CD1c-positive myeloid dendritic cell (primary cell): ENCODE data around the gene DES.

Experiments used
- DNase-seq: peaks from one replicate; pipeline ENCODE4 v3.0.0-alpha.2; 2016; ENCODE audit errors: extremely low spot score

Gene DES

DNA sequence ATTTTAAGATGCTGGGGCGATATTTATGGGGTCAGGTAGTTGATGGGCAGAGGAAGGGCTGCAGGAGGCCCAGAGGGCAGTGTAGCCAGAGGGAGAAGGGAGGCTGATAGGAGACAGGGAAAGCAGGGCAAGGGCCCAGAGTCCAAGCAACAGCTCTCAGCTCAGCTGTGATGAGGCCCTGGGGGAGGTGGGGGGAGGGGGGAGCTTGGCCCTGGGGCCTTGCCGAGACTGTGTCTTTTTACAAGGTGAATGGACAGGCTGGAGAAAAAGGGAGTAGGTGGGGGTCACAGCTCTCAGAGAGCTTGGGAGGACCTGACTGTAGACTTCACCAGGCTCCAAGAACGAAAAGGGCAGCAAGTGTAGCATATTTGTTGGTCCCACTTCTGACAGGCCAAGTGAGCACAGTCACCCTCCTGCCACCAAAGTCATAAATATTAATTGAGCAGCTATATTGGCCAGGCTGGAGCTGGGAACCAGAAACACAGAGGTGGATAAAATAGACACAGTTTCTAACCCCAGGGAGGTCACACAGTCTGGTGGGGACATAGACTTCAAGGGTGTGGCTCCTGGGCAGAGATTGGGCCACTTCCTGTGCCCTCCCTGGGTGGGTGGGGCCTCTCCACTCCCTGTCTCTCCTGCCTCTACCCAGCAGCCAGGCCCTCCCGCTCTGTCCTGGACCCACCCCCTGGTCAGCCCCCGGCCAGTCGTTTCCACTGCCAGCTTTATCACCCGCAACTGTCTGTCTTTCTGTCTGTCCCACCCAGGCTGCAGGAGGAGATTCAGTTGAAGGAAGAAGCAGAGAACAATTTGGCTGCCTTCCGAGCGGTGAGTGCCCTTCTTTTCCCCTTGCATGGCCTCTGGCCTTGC lies 1.4 kb downstream of the DES start:
- DNase-seq = no peak

DNA sequence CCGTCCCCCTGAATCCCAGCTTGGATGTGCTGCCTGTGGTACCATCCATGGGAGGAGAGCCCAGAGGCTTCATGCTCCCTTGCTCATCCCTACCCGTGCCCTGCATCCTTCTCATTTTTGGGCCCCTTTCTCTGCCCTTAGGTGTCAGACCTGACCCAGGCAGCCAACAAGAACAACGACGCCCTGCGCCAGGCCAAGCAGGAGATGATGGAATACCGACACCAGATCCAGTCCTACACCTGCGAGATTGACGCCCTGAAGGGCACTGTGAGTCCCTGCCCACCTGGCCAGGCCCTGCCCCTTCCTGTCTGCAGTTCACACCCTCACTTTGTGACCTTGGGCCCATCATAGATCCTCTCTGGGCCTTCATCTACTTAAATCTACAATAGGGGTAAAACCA lies 2.5 kb downstream of the DES start:
- DNase-seq = no peak

DNA sequence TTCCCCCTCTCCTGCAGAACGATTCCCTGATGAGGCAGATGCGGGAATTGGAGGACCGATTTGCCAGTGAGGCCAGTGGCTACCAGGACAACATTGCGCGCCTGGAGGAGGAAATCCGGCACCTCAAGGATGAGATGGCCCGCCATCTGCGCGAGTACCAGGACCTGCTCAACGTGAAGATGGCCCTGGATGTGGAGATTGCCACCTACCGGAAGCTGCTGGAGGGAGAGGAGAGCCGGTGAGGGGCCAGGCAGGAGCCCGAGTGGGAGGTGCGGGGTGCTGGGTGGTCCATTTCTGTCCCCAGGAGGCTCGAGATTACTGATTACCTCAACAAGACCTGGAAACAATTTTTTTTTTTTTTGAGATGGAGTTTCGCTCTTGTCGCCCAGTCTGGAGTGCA lies 3.1 kb downstream of the DES start:
- no peak for DNase-seq

DNA sequence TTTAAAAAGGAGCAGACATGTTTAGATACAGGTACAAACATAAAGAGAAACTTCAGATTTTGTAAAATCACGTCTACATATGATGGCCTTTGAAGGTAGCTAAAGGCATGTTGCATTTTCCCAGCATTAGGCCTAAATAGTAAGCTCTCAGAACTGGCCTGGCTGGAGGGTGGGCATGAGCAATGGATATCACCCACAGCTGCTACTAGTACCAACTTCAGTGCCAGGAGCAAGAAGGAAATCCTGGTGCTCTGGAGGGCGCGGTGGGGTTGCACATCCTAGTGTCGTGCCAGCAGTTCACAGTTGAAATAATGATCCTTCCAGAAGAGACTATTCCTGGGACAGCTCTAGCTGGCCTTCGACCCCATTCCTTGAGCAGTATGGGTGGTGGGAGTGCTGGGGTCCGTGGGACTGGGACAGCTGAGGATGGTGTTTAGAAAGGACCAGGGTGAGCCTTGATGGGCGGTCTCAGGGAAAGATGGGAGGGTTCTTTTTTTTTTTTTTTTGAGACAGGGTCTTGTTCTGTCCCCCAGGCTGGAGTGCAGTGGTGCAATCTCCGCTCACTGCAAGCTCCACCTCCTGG lies 4.9 kb downstream of the DES start:
- no peak for DNase-seq

DNA sequence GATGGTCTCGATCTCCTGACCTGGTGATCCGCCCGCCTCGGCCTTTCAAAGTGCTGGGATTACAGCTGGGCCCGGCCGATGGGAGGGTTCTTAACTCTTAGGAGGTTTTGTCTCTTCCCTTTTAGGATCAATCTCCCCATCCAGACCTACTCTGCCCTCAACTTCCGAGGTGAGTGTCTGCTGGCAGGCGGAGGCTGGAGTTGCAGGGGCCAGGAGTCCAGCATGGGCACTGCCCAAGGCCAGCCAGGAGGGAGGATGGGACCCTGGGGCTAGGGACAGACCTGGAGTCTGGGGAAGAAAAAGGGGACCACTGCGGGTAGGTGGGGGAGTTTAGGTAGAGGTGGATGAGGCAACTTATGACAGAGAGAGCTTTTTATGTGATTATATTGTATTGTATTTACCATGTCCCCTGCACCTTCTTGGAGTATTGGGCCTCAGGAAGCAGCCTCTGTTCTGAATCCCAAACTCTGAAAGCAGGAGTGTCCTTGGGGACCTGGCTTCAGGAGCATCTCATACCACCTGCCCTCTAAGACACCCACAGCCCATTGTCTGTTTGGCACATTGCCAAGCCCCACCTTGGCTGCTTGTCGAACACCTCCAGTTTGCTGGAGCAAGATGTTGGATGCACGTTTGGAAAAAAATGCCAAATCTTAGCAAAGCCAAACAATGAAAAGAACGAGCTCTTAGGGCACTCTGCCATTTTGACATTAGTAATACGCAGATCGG lies 5.6 kb downstream of the DES start:
- no peak for DNase-seq

DNA sequence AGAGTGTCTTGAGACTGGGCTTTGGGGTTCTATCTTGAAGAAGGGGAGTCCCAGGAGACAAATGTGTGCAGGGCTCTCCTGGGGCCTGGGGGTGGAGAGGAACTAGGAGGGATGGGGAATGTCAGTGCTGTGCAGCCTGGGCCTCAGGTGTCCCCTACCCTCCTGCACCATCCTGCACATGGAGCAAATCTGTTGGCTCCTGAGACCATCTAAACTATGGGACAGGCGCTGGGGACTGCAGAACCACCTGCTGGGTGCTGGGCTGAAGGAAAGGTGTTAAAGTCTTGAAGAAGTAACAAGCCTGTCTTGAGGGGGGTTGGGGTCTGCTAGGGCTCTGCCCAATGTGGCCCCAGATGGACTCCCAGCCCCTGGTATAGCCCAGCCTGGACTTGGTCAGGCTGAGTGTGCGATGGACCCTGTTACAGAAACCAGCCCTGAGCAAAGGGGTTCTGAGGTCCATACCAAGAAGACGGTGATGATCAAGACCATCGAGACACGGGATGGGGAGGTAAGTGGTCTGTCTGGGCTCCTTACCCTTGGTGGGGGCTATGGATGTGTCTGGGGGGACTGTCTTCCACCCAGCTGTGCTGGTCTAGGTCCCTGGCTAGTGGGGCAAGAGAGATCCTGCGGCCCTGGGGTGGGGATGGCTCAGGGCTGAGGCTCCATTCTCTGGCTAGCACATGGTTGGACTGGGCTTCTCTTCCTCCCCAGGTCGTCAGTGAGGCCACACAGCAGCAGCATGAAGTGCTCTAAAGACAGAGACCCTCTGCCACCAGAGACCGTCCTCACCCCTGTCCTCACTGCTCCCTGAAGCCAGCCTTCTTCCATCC lies 7.3 kb downstream of the DES start:
- DNase-seq = no peak

DNA sequence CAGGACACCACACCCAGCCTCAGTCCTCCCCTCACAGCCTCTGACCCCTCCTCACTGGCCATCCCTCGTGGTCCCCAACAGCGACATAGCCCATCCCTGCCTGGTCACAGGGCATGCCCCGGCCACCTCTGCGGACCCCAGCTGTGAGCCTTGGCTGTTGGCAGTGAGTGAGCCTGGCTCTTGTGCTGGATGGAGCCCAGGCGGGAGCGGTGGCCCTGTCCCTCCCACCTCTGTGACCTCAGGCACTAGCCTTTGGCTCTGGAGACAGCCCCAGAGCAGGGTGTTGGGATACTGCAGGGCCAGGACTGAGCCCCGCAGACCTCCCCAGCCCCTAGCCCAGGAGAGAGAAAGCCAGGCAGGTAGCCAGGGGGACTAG lies 7.9 kb downstream of the DES start:
- DNase-seq = no peak

DNA sequence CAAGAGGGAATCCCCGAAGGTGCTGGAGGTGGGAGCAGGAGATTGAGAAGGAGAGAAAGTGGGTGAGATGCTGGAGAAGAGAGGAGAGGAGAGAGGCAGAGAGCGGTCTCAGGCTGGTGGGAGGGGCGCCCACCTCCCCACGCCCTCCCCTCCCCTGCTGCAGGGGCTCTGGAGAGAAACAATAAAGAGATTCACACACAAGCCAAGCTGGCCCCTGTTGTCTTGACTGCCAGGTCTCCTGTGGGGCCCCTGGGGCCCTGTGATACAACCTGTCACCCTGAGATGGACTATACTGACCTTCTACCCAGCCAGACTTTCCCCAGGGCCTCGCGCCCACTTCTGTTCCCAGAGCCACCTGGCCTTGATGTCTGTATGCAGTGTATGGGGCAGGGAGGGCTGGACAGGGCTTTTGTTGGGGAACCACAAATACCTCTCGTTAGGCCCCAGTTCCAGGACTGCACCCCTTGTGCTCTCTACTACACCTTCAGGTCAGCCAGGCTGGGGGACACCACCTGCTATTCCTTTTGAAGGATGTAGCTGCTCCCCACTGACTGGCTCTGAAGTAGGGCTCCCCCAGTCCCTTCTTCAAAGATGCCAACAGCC lies 8.5 kb downstream of the DES start:
- DNase-seq = no peak

DNA sequence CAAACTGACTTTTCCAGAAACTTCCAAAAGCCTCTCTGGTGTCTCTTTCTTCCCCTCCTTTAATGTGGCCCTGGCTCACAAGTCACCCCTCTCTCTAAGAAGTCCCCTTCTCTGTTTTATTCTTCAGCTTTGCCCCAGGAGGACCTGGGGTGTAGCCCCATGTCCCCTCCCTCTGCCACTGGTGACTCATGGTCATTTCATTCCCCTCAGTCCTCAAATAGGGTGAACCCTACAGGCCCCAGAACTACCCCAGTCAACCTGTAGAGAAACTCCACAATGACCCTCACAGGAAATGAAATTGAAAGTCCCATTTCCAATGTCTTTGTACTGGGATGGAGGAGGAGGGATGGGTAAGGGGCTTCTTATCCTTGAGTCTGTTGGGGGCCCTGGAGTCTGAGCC lies 10.3 kb downstream of the DES start:
- DNase-seq = no peak

DNA sequence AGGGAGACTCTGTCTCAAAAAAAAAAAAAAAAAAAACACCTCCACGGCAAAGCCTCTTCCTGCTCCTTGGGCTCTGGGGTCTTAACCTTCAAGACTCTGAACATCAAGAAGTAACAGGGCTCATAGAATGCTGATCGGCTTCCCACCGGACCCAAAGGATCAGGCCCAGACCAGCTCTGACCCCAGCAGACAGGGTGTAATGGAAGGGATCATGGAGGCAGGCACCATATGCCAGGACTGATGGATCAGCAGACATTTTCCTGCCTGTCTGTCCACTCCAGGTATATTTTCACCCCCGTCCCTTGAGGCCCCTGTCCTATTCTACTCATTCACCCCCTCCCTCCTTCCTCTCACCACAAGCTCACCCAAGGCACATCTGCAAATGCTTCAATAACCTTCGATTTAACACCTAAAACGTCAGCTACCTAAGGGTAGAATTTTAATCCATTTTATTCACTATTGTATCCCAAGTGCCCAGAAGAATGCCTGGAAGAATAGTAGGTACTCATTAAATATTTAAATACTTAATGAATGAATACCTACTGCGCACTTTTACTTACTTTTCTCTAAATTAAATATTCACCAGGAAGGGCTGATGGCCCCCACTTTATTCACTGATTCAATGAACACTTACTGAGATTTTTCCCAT lies 11.9 kb downstream of the DES start:
- no peak for DNase-seq

DNA sequence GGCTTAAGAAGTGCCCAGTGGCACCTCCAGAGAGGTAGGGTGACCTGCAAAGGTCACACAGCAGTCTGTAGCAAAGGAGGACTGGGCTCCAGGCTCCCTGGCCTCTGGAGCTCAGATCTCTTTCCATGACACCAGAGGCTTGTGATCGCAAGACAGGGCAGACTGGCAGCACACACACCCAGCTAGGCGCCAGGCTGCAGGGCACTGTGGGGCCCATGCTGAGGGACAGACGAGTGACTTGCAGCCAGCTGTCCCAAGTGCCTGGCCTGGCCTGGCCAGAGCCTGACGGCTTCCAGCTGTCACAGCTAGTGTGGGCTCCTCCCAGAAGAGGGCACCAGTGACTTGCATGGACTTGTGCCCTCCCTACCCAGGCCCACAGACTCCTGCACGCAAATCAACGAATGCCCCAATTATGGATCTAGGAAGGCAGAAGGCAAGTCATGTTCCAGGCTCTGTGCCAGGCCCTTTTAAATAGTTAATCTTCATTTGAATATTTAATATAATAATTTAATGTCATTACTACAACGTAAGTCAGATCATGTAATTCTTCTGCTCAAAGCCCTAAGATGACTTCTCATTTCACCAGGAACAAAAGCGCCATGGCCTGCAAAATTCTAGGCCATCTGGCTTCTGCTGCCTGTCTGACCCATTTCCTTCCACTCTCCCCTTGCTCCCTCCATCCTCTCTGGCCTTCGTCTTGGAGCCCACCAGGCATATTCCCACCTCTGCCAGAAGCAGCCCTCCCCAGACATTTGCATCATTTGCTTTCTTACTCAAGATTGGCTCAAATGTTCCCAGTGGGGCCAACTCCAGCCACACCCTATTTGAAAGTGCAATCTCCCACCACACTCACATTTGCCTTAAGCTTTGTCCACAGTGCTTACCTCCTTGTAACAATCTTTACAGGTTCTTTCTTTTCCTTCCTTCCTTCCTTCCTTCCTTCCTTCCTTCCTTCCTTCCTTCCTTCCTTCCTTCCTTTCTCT lies 12.7 kb downstream of the DES start:
- no peak for DNase-seq

DNA sequence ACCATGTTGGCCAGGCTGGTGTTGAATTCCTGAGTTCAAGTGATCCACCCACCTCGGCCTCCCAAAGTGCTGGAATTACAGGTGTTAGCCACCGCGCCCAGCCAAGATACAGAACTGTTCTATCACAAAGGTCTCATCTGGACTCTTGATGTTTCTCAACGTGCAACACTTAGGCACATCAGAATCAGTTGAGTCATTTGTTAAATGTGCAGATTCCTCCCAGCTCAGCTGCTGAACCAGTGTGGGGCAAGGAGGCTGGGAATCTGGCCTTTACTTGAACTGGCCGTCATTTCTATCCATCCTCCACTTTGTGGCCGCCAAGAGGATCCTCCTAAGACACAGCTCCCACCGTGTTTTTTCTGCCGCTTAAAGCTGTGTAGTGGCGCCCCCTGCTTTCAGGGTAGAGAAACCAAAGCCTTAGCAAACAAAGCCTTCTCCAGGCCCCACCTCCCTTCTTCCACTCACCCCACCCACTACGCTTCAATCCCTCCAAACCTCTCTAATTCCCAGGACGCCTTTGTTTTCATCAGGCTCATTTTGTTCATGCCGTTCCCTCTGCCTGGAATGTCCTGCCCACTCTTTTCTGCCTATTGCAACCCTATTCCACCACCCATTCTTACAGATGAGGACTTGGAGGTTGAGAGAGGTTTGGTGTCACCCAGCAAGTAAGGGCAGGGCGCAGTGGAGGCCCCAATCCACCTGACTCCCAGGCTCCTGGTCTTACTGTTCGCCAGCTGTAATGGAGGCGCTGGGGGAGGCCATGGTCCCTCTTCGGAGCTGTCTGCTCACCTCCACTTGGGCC lies 15.7 kb downstream of the DES start:
- DNase-seq = peak; percentile 40

DNA sequence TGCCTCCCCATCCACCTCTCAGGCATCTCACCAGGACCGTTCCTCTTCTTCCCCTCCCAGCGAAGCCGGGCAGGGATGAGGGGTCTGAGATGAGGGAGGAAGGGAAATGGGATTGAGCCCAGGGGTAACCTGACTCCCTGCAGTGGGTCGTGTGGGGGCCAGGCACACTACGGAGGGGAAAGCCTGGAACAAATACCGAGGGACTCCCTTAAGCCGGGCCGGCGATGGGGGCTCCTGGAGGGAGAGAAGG lies 16.2 kb downstream of the DES start:
- DNase-seq = no peak

DNA sequence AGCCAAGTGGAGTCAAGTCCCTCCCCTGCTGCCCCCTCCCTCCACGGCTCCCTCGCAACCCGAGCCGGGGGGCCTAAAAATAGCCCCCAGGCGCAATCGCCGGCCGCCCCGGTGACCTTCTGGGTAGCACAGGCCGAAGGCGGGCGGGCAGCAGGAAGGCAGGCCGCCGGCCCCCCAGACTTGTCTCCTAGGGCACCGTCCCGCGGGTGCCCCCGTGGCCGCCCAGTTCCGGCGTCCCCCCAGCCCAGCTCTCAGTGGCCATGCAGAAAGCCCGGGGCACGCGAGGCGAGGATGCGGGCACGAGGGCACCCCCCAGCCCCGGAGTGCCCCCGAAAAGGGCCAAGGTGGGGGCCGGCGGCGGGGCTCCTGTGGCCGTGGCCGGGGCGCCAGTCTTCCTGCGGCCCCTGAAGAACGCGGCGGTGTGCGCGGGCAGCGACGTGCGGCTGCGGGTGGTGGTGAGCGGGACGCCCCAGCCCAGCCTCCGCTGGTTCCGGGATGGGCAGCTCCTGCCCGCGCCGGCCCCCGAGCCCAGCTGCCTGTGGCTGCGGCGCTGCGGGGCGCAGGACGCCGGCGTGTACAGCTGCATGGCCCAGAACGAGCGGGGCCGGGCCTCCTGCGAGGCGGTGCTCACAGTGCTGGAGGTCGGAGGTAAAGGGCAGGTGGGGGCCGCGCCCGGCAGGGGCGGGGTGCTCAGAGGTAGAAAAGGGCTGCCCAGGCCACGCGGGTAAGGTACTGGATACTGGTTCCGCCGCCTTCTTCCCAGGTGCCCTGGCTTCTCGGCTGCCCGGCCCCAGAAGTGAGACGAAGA lies 16.7 kb downstream of the DES start, which contains the start of gene SPEG:
Gene SPEG, plus strand, starts transcription at position 126 of the 808 bp plus-strand sequence. Its CDS starts 135 bp downstream, at position 261.
- DNase-seq = no peak

DNA sequence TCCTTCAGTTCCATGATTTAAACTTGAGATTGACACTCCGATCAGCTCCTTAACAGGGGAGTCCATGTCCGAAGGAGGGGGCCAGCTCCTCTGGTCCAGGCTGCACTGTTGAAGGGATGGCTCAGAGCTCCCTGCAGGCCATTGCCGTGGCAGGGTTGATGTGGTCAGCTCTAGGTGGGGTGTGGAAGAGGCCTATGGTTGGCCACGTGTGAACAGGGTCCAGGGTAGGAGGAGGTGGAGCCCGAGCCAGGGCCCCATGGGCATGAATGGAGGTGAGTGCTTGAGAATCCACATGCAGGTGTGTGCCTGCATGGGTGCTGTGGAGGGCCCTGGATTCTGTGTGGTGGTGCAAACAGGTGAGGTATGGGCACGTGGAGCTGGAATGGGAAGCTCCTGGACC lies 17.5 kb downstream of the DES start:
- DNase-seq = no peak

DNA sequence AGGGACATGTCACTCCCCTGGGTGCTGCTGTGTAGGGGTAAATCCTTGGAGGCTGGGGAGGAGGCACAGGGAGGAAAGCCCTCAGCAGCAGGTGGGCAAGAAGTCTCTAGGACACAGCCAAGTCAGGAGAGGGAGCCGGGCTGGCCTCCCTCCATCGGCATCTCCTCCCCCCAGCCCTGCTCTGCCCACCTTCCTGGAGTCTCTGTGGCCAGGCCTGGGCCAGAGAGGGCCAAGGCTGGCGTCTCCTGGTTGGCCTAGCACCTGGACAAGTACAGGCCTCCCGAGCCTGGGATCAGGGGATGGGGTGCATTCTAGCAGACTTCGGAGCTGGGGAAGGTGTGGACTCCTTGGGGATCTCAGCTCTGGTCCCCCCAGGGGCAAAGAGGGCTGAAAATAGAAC lies 18.3 kb downstream of the DES start:
- no peak for DNase-seq

DNA sequence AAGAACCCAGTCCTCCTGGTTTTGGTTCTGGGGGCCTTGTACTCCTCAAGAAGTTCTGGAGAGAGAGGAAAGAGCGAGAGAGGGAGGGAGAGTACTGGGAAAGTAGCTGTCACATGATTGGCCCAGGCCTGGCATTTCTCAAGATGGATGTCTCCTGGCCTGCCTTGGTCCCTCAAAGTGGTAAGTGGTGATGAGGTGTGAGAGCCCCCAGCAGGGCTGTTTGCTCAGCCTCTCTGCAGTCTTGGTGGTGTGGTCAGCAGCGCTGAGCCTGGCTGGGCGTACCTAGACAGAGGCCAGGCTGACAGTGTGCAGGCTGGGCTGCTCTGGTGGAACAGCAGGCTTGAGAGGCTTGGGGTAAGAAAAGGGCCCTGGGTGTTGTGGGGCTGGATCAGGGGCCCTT lies 19.0 kb downstream of the DES start:
- DNase-seq = no peak

DNA sequence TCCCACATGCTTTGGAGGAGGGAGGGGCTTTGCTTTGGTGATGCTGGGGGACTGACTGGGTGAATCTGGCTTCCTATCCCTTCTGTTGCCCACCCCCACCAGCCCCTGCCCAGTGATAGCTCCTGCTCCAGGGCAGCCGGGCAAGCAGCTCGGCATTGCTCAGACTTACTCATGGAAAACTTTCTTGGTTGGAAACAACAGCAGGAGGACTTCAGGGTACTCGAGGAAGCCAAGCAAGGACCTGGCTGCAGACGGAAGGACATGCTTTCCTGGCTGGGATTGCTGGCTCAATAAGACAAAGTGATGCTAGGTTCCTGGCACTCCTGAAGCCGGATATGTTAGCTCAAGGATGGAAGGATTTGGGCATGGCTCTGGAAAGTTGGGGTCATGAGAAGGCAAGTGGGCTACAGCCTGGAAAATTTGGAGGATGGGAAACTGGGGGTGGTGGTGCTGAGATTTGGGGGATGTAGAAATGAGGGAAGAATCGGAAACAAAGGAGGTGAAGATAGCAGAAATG lies 19.6 kb downstream of the DES start:
- DNase-seq = no peak
